ENCODE measurements around the gene MUC5B. TPM values are rescaled to one million over a fixed set of nuclear protein-coding genes. Genes with fewer than 3 reads are reported as not detected.

The MUC5B gene
- total RNA-seq, 1 experiment from 2014 or later: 3.4 TPM

- peaks cover 9% of the 10 kb centered on the region for H3K4me1 Mint-ChIP-seq (ENCODE audit: low read depth, unreplicated experiment)
- no peak overlapping the region for H3K27ac Mint-ChIP-seq (ENCODE audit: unreplicated experiment)
- H3K36me3 Mint-ChIP-seq (ENCODE audit: insufficient read depth, unreplicated experiment): peaks cover 9% of the 10 kb centered on the region
- H3K9me3 Mint-ChIP-seq (ENCODE audit: low read depth, unreplicated experiment): peaks cover 3% of the 10 kb centered on the region
- CTCF ChIA-PET: interaction anchor here (0.6 kb wide), 1 partner anchor 15 kb away, joined by 3 read pairs; no protein-coding TSS in a partner anchor
- no peak overlapping the region for H3K4me3 Mint-ChIP-seq (ENCODE audit: low read depth, unreplicated experiment)
- intact Hi-C loops (cut with micrococcal nuclease; ENCODE audit: unreplicated experiment): loop anchor here (5.0 kb wide), 1 partner anchor 37 kb away; no protein-coding TSS in a partner anchor
- H3K27me3 Mint-ChIP-seq (ENCODE audit: unreplicated experiment): no peaks in the 10 kb centered on the region
- BruUV-seq (replicated peaks): no TSS peak
- no peak for DNase-seq
- TF ChIP-seq CTCF (IDR thresholded peaks at IDR 0.05; ENCODE audit: unreplicated experiment): no peak
Measured at GRCh38 chr11:1238767-1239595, 16.1 kb downstream of the MUC5B start.

GRCh38 chr11:1239596-1240205 is 16.8 kb downstream of the MUC5B start:
- peaks cover 9% of the 10 kb centered on the region for H3K4me1 Mint-ChIP-seq (ENCODE audit: low read depth, unreplicated experiment)
- intact Hi-C loops (cut with micrococcal nuclease; ENCODE audit: unreplicated experiment): loop anchor here (5.0 kb wide), 1 partner anchor 37 kb away; no protein-coding TSS in a partner anchor
- H3K4me3 Mint-ChIP-seq (ENCODE audit: low read depth, unreplicated experiment): no peak overlapping the region
- no peak overlapping the region for H3K27ac Mint-ChIP-seq (ENCODE audit: unreplicated experiment)
- DNase-seq: no peak
- H3K27me3 Mint-ChIP-seq (ENCODE audit: unreplicated experiment): no peaks in the 10 kb centered on the region
- CTCF ChIA-PET: no interaction called here
- H3K9me3 Mint-ChIP-seq (ENCODE audit: low read depth, unreplicated experiment): peaks cover 3% of the 10 kb centered on the region
- H3K36me3 Mint-ChIP-seq (ENCODE audit: insufficient read depth, unreplicated experiment): peaks cover 12% of the 10 kb centered on the region
- BruUV-seq (replicated peaks): no TSS peak
- TF ChIP-seq CTCF (IDR thresholded peaks at IDR 0.05; ENCODE audit: unreplicated experiment): no peak

- CTCF ChIA-PET: no interaction called here
- no peak for TF ChIP-seq CTCF (IDR thresholded peaks at IDR 0.05; ENCODE audit: unreplicated experiment)
- no peak overlapping the region for H3K27ac Mint-ChIP-seq (ENCODE audit: unreplicated experiment)
- intact Hi-C loops (cut with micrococcal nuclease; ENCODE audit: unreplicated experiment): no loop called here
- no peaks in the 10 kb centered on the region for H3K27me3 Mint-ChIP-seq (ENCODE audit: unreplicated experiment)
- no TSS peak for BruUV-seq (replicated peaks)
- no peak for DNase-seq
- peaks cover 13% of the 10 kb centered on the region for H3K36me3 Mint-ChIP-seq (ENCODE audit: insufficient read depth, unreplicated experiment)
- H3K9me3 Mint-ChIP-seq (ENCODE audit: low read depth, unreplicated experiment): peaks cover 3% of the 10 kb centered on the region
- H3K4me1 Mint-ChIP-seq (ENCODE audit: low read depth, unreplicated experiment): peaks cover 9% of the 10 kb centered on the region
- no peak overlapping the region for H3K4me3 Mint-ChIP-seq (ENCODE audit: low read depth, unreplicated experiment)
Measured at GRCh38 chr11:1240771-1241170, 17.9 kb downstream of the MUC5B start.

- TF ChIP-seq CTCF (IDR thresholded peaks at IDR 0.05; ENCODE audit: unreplicated experiment): no peak
- intact Hi-C loops (cut with micrococcal nuclease; ENCODE audit: unreplicated experiment): no loop called here
- Mint-ChIP-seq H3K4me1 (ENCODE audit: low read depth, unreplicated experiment) (peaks cover 9% of the 10 kb centered on the region), H3K9me3 (ENCODE audit: low read depth, unreplicated experiment) (peaks cover 3% of the 10 kb centered on the region), H3K27me3 (ENCODE audit: unreplicated experiment) (no peaks in the 10 kb centered on the region), H3K4me3 (ENCODE audit: low read depth, unreplicated experiment) (no peak overlapping the region), H3K27ac (ENCODE audit: unreplicated experiment) (no peak overlapping the region), H3K36me3 (ENCODE audit: insufficient read depth, unreplicated experiment) (peaks cover 13% of the 10 kb centered on the region)
- CTCF ChIA-PET: no interaction called here
- DNase-seq: no peak
- BruUV-seq (replicated peaks): no TSS peak
Measured at GRCh38 chr11:1241706-1242105, 18.8 kb downstream of the MUC5B start.
